ENCODE results near the gene TMA16.

TMA16 gene

GRCh38 chr4:163565226-163566135 is 71.0 kb downstream of the TMA16 start:
- ATAC-seq: no peak
- H3K27ac Mint-ChIP-seq: no peak overlapping the region
- no peak overlapping the region for H3K4me3 Mint-ChIP-seq
- H3K4me1 Mint-ChIP-seq: no peaks in the 10 kb centered on the region
- H3K27me3 Mint-ChIP-seq: no peaks in the 10 kb centered on the region
- DNase-seq: no peak
- no peaks in the 10 kb centered on the region for H3K9me3 Mint-ChIP-seq

DNA sequence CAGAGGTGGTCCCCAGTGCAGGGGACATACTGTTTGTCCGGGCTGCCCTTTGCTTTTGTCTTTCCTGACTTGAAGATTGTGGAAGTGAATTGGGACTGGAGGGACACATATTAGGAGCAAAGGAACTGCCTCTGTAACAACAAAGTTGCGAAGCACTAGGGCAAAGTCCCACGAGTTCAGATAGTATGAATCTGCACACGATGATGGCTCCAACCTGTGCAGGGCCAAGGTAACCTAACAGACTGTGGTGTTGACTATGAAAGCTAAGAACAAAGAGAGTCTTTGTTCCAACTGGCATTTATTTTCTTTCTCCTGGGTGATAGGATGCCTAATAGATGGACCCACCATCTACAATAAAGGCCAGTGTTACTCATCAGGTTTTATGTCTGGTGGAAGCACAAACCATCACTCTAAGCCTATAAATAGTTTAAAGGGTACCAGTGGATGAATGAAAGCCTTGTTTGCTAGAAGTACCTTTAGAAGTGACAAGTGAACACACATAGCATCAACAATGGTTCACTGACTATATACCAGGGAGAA is 71.8 kb downstream of the TMA16 start:
- Mint-ChIP-seq H3K9me3 (no peaks in the 10 kb centered on the region), H3K27me3 (no peaks in the 10 kb centered on the region), H3K4me3 (no peak overlapping the region), H3K4me1 (no peaks in the 10 kb centered on the region), H3K27ac (no peak overlapping the region)
- no peak for DNase-seq
- ATAC-seq: no peak

GRCh38 chr4:163568843-163569242 is 74.4 kb downstream of the TMA16 start:
- ATAC-seq (no peak), DNase-seq (no peak)
- Mint-ChIP-seq H3K4me1 (no peaks in the 10 kb centered on the region), H3K4me3 (no peak overlapping the region), H3K27ac (no peak overlapping the region), H3K27me3 (no peaks in the 10 kb centered on the region), H3K9me3 (no peaks in the 10 kb centered on the region)

Measured in stimulated activated naive CD8-positive, alpha-beta T cell treated with anti-CD3 and anti-CD28 coated beads, Interleukin-15, amount 100 ng/mL, for 72 hours (primary cell).